ENCODE results near the gene CUL9.

GRCh38 chr6:43268782-43269272 lies 86.8 kb downstream of the CUL9 start:
- TF ChIP-seq GABPA (IDR thresholded peaks at IDR 0.05; ENCODE audit: low read depth) (no peak), CTCF (IDR thresholded peaks at IDR 0.05; ENCODE audit: insufficient read depth, low read length) (no peak), SPI1 (IDR thresholded peaks at IDR 0.05; ENCODE audit: borderline replicate concordance, low read depth) (no peak)

Measured in HL-60 (cell line).